Esophagus (tissue), 2 donors: Measurements from ENCODE around the gene IGF1. TPM values are rescaled to one million over a fixed set of nuclear protein-coding genes. Genes with fewer than 3 reads are reported as not detected.

Experiments used
- H3K27ac ChIP-seq, 2 donors: one replicate each; pipeline ENCODE4 v1.5.1; 2013; ENCODE audit warnings: low read depth in 2 of 2, mild to moderate bottlenecking in 2 of 2, inconsistent platforms in 1 of 2, low read length in 1 of 2, moderate library complexity in 1 of 2
- H3K27me3 ChIP-seq, 2 donors: one replicate each; pipeline ENCODE4 v1.6.1; 2013; ENCODE audit warnings: low read length in 2 of 2, control low read depth in 1 of 2, mild to moderate bottlenecking in 1 of 2; ENCODE audit not compliant: insufficient read depth in 2 of 2, control insufficient read depth in 1 of 2
- H3K36me3 ChIP-seq, 2 donors: one replicate each; pipeline ENCODE4 v1.6.1; 2013; ENCODE audit warnings: low read length in 1 of 2; ENCODE audit not compliant: control insufficient read depth in 2 of 2, insufficient read depth in 2 of 2
- H3K4me1 ChIP-seq, 2 donors: one replicate each; pipeline ENCODE4 v1.6.1; 2013; ENCODE audit warnings: low read length in 1 of 2; ENCODE audit not compliant: control insufficient read depth in 2 of 2, insufficient read depth in 2 of 2
- H3K4me3 ChIP-seq, 2 donors: one replicate each; pipeline ENCODE4 v1.5.1; 2013; ENCODE audit warnings: low read length in 2 of 2, mild to moderate bottlenecking in 2 of 2, low read depth in 1 of 2, moderate library complexity in 1 of 2
- H3K9me3 ChIP-seq, 2 donors: one replicate each; pipeline ENCODE4 v1.6.1; 2013; ENCODE audit warnings: mild to moderate bottlenecking in 2 of 2, low read depth in 1 of 2, low read length in 1 of 2, moderate library complexity in 1 of 2; ENCODE audit not compliant: control insufficient read depth in 2 of 2, insufficient read depth in 1 of 2
- WGBS, 2 donors: extraction: QIAGEN DNeasy Blood & Tissue Kit; methylation state at CpG; one replicate each; pipeline ENCODE4 v1.1.7; 2013; 5-methylcytosine and 5-hydroxymethylcytosine counted together
- polyA plus RNA-seq, 2 donors: library from polyadenylated mRNA; stranded (reverse); fragments of 200-250 nt; gene quantifications; one replicate each; pipeline ENCODE4 v1.2.3, GENCODE V29; 2013
- donor health status: healthy with polysubstance abuse.
- donor health status: Bipolar disorder and iron deficiency.

IGF1 gene
- polyA plus RNA-seq, 2 donors = 0.56 to 0.90 TPM

- Histone ChIP-seq H3K36me3 (no peaks in the 10 kb centered on the region), H3K4me3 (no peak overlapping the region), H3K27ac (no peak overlapping the region), H3K9me3 (no peaks in the 10 kb centered on the region), H3K27me3 (no peaks in the 10 kb centered on the region), H3K4me1 (no peaks in the 10 kb centered on the region)
- 87 to 90% methylated on average over 3 of the region's 3 CpGs for WGBS, 2 donors
Observed at GRCh38 chr12:102437511-102437910, 42.9 kb downstream of the IGF1 start.

GRCh38 chr12:102436867-102437266 is 43.5 kb downstream of the IGF1 start:
- Histone ChIP-seq H3K27ac (no peak overlapping the region), H3K9me3 (no peaks in the 10 kb centered on the region), H3K36me3 (no peaks in the 10 kb centered on the region), H3K27me3 (no peaks in the 10 kb centered on the region), H3K4me3 (no peak overlapping the region), H3K4me1 (no peaks in the 10 kb centered on the region)
- WGBS, 2 donors = 54 to 57% methylated on average over 4 of the region's 4 CpGs

- H3K4me1 ChIP-seq = no peaks in the 10 kb centered on the region
- H3K27me3 ChIP-seq = no peaks in the 10 kb centered on the region
- H3K36me3 ChIP-seq = no peaks in the 10 kb centered on the region
- H3K4me3 ChIP-seq = no peak overlapping the region
- no peak overlapping the region for H3K27ac ChIP-seq
- no peaks in the 10 kb centered on the region for H3K9me3 ChIP-seq
- WGBS, 2 donors = 78 to 94% methylated on average over 4 of the region's 4 CpGs
Observed at GRCh38 chr12:102435827-102436436, 44.4 kb downstream of the IGF1 start.

- Histone ChIP-seq H3K27me3 (no peaks in the 10 kb centered on the region), H3K27ac (no peak overlapping the region)
- 77 to 79% methylated on average over 1 of the region's 1 CpG for WGBS, 2 donors
Observed at GRCh38 chr12:102433304-102433703, 47.1 kb downstream of the IGF1 start.

GRCh38 chr12:102430661-102431060 is 49.7 kb downstream of the IGF1 start:
- Histone ChIP-seq H3K27ac (no peak overlapping the region), H3K4me3 (no peak overlapping the region), H3K36me3 (no peaks in the 10 kb centered on the region), H3K9me3 (no peaks in the 10 kb centered on the region), H3K4me1 (peaks cover 0 to 5% of the 10 kb centered on the region in 2 donors), H3K27me3 (no peaks in the 10 kb centered on the region)
- 64 to 65% methylated on average over 3 of the region's 3 CpGs for WGBS, 2 donors

More at GRCh38 chr12:102433304-102433703, 47.1 kb downstream of the IGF1 start:
- Histone ChIP-seq H3K9me3 (no peaks in the 10 kb centered on the region), H3K4me3 (no peak overlapping the region), H3K4me1 (no peaks in the 10 kb centered on the region), H3K36me3 (no peaks in the 10 kb centered on the region)

GRCh38 chr12:102429211-102430154 is 50.9 kb downstream of the IGF1 start:
- peaks cover 0 to 5% of the 10 kb centered on the region in 2 donors for H3K4me1 ChIP-seq
- no peaks in the 10 kb centered on the region for H3K9me3 ChIP-seq
- WGBS, 2 donors = 79 to 81% methylated on average over 3 of the region's 3 CpGs
- no peaks in the 10 kb centered on the region for H3K36me3 ChIP-seq
- H3K27ac ChIP-seq = no peak overlapping the region
- H3K4me3 ChIP-seq = no peak overlapping the region
- H3K27me3 ChIP-seq = no peaks in the 10 kb centered on the region

GRCh38 chr12:102427543-102427941 is 52.8 kb downstream of the IGF1 start:
- no peaks in the 10 kb centered on the region for H3K36me3 ChIP-seq
- H3K4me3 ChIP-seq = no peak overlapping the region
- H3K27me3 ChIP-seq = no peaks in the 10 kb centered on the region
- WGBS, 2 donors = 32 to 55% methylated on average over 7 of the region's 7 CpGs
- no peaks in the 10 kb centered on the region for H3K9me3 ChIP-seq
- H3K27ac ChIP-seq = peak overlapping the region; percentile 29 to 81
- peaks cover 0 to 5% of the 10 kb centered on the region in 2 donors for H3K4me1 ChIP-seq

GRCh38 chr12:102426599-102427542 is 53.5 kb downstream of the IGF1 start:
- Histone ChIP-seq H3K36me3 (no peaks in the 10 kb centered on the region), H3K27me3 (no peaks in the 10 kb centered on the region), H3K4me3 (no peak overlapping the region), H3K9me3 (no peaks in the 10 kb centered on the region), H3K4me1 (peaks cover 0 to 5% of the 10 kb centered on the region in 2 donors), H3K27ac (peak overlapping the region; percentile 29 to 81)
- WGBS, 2 donors = 40 to 62% methylated on average over 8 of the region's 8 CpGs
